ENCODE measurements around the gene DUSP2.
"Not testable (repeated sequence)": the region's sequence is repeated elsewhere in the genome, so short reads cannot be mapped to it uniquely, and the experiment has no call there.

Gene DUSP2

GRCh38 chr2:96160366-96160765 lies 15.1 kb upstream of the DUSP2 start:
- DNase-seq: not testable (repeated sequence)

GRCh38 chr2:96159084-96159830 lies 14.0 kb upstream of the DUSP2 start:
- DNase-seq: no peak

GRCh38 chr2:96158554-96158940 lies 13.3 kb upstream of the DUSP2 start:
- DNase-seq: no peak

GRCh38 chr2:96157649-96158553 lies 12.7 kb upstream of the DUSP2 start:
- DNase-seq: no peak

GRCh38 chr2:96156926-96157648 lies 11.8 kb upstream of the DUSP2 start:
- no peak for DNase-seq

GRCh38 chr2:96156011-96156820 lies 11.0 kb upstream of the DUSP2 start:
- no peak for DNase-seq

- DNase-seq: no peak
Measured at GRCh38 chr2:96154506-96155380, 9.5 kb upstream of the DUSP2 start.

GRCh38 chr2:96153991-96154431 lies 8.8 kb upstream of the DUSP2 start:
- no peak for DNase-seq

- no peak for DNase-seq
Measured at GRCh38 chr2:96153291-96153713, 8.1 kb upstream of the DUSP2 start.

GRCh38 chr2:96152304-96153161 lies 7.3 kb upstream of the DUSP2 start:
- no peak for DNase-seq

- no peak for DNase-seq
Measured at GRCh38 chr2:96151595-96152303, 6.5 kb upstream of the DUSP2 start.

- no peak for DNase-seq
Measured at GRCh38 chr2:96150791-96151594, 5.8 kb upstream of the DUSP2 start.

GRCh38 chr2:96150007-96150640 lies 4.9 kb upstream of the DUSP2 start:
- no peak for DNase-seq

GRCh38 chr2:96148410-96149217 lies 3.4 kb upstream of the DUSP2 start:
- peak; percentile 41 for DNase-seq

- no peak for DNase-seq
Measured at GRCh38 chr2:96147593-96148201, 2.5 kb upstream of the DUSP2 start.

- no peak for DNase-seq
Measured at GRCh38 chr2:96146881-96147592, 1.8 kb upstream of the DUSP2 start.
